GM18868 (cell line): ENCODE measurements around the gene FADS1.

Experiments
- ATAC-seq: cut with Tn5 transposase; IDR thresholded peaks from one replicate; pipeline ENCODE4 v1.9.1; 2021; ENCODE audit warnings: mild to moderate bottlenecking, moderate library complexity; ENCODE audit not compliant: unreplicated experiment

Gene FADS1

GRCh38 chr11:61764606-61765260, 52.1 kb downstream of the FADS1 start:
- no peak for ATAC-seq

GRCh38 chr11:61763930-61764605, 52.7 kb downstream of the FADS1 start:
- no peak for ATAC-seq

GRCh38 chr11:61762798-61763197, 54.0 kb downstream of the FADS1 start:
- ATAC-seq, result no peak

GRCh38 chr11:61762223-61762615, 54.6 kb downstream of the FADS1 start:
- no peak for ATAC-seq

GRCh38 chr11:61761440-61762222, 55.2 kb downstream of the FADS1 start:
- ATAC-seq, result no peak

- no peak for ATAC-seq
Observed at GRCh38 chr11:61760946-61761345, 55.9 kb downstream of the FADS1 start.

GRCh38 chr11:61757213-61757862, 59.5 kb downstream of the FADS1 start:
- ATAC-seq, result no peak

- no peak for ATAC-seq
Observed at GRCh38 chr11:61756452-61757212, 60.2 kb downstream of the FADS1 start.

GRCh38 chr11:61756147-61756451, 60.7 kb downstream of the FADS1 start:
- ATAC-seq, result no peak

- ATAC-seq, result no peak
Observed at GRCh38 chr11:61754534-61755482, 62.0 kb downstream of the FADS1 start.

GRCh38 chr11:61753672-61754071, 63.1 kb downstream of the FADS1 start:
- ATAC-seq, result no peak

- no peak for ATAC-seq
Observed at GRCh38 chr11:61752925-61753521, 63.8 kb downstream of the FADS1 start.

GRCh38 chr11:61752117-61752924, 64.5 kb downstream of the FADS1 start, which contains the start of gene MYRF:
Gene MYRF, plus strand, starts transcription at chr11:61752636. Its CDS starts 109 bp downstream, at chr11:61752745.
- ATAC-seq, result peak; percentile 48

- no peak for ATAC-seq
Observed at GRCh38 chr11:61751384-61751783, 65.4 kb downstream of the FADS1 start.

- no peak for ATAC-seq
Observed at GRCh38 chr11:61750631-61751273, 66.1 kb downstream of the FADS1 start.
